GM12878 (cell line): ENCODE measurements around the gene ARHGEF10L. TPM values are rescaled to one million over a fixed set of nuclear protein-coding genes. Genes with fewer than 3 reads are reported as not detected.

Experiments
- ATAC-seq: fragments of 200-7000 bp; cut with Tn5 transposase; 3 replicates; pipeline ENCODE4 v1.9.1; 2020; ENCODE audit warnings: mild to moderate bottlenecking, moderate library complexity
- BruUV-seq: library from RNA; stranded (reverse); fragments of 400-500 nt; replicated peaks from 2 replicates; lab custom pipeline; 2021; lab: Mats Ljungman, UMichigan
- CTCF ChIA-PET: fragments of 300-600 bp; sonication (Branson Sonifier 250); formaldehyde crosslinking; extraction: SDS; loops from one replicate; lab custom pipeline; 2021; ENCODE audit warnings: inconsistent platforms; lab: Yijun Ruan, JAX
- POLR2A ChIA-PET: fragments of 350-600 bp; formaldehyde crosslinking; extraction: SDS; loops from one replicate; lab custom pipeline; 2021; ENCODE audit warnings: inconsistent platforms; lab: Charles Lee
- RAD21 ChIA-PET: fragments of 300-600 bp; sonication (Branson Sonifier 250); formaldehyde crosslinking; loops from one replicate; lab custom pipeline; 2023; ENCODE audit warnings: antibody characterized with exemption; ENCODE audit not compliant: unreplicated experiment; lab: Charles Lee
- SMC1A ChIA-PET: fragments of 300-600 bp; sonication (Branson Sonifier 250); formaldehyde crosslinking; loops from one replicate; lab custom pipeline; 2023; ENCODE audit not compliant: unreplicated experiment, uncharacterized antibody; lab: Charles Lee
- DNase-seq: peaks from one replicate; pipeline ENCODE4 v3.0.0-alpha.2; 2011; ENCODE audit warnings: low read depth, low spot score
- FAIRE-seq: peaks from 3 replicates; lab custom pipeline; 2011; peaks lifted over from hg19 to GRCh38; lab: Jason Lieb, UNC
- H2AFZ ChIP-seq: 2 replicates; pipeline ENCODE4 v1.6.0; 2011; ENCODE audit warnings: low read depth, low read length, control low read depth; ENCODE audit not compliant: control insufficient read depth
- H3K27ac ChIP-seq: 2 replicates; pipeline ENCODE4 v1.5.1; 2011; ENCODE audit warnings: control low read depth; ENCODE audit not compliant: control insufficient read depth, insufficient read depth
- H3K27me3 ChIP-seq, 2 experiments: replicated peaks in 1 of 2; 2 replicates each; pipeline versions ENCODE4 v1.6.0 to v1.6.1; 2011; ENCODE audit warnings: low read length in 1 of 2; ENCODE audit not compliant: control insufficient read depth in 2 of 2, insufficient read depth in 2 of 2
- H3K36me3 ChIP-seq, 2 experiments: 2 replicates each; pipeline ENCODE4 v1.5.1; 2011; ENCODE audit warnings: low read length in 1 of 2; ENCODE audit not compliant: control insufficient read depth in 2 of 2, insufficient read depth in 2 of 2
- H3K4me1 ChIP-seq: 2 replicates; pipeline ENCODE4 v1.6.1; 2011; ENCODE audit warnings: mild to moderate bottlenecking, low read length, moderate library complexity, mixed read lengths; ENCODE audit not compliant: control insufficient read depth, insufficient read depth
- H3K4me2 ChIP-seq: 2 replicates; pipeline ENCODE4 v1.6.0; 2011; ENCODE audit warnings: control low read depth; ENCODE audit not compliant: control insufficient read depth, insufficient read depth
- H3K4me3 ChIP-seq: fragments of 200-600 bp; sonication (generic); 2 replicates; pipeline ENCODE4 v1.5.1; 2016
- H3K79me2 ChIP-seq: 2 replicates; pipeline ENCODE4 v1.6.0; 2011; ENCODE audit warnings: low read length; ENCODE audit not compliant: control insufficient read depth, insufficient read depth
- H3K9ac ChIP-seq: 2 replicates; pipeline ENCODE4 v1.8.0; 2011; ENCODE audit warnings: low read length, control low read depth, mixed read lengths; ENCODE audit not compliant: control insufficient read depth, insufficient read depth
- H3K9me3 ChIP-seq: replicated peaks from 3 replicates; pipeline ENCODE4 v1.5.1; 2011; ENCODE audit warnings: mild to moderate bottlenecking, low read length; ENCODE audit not compliant: control insufficient read depth, insufficient read depth
- H4K20me1 ChIP-seq: 2 replicates; pipeline ENCODE4 v1.6.0; 2011; ENCODE audit not compliant: control insufficient read depth, insufficient read depth
- BACH1 ChIP-seq: fragments of 450-650 bp; IDR thresholded peaks from 2 replicates; pipeline ENCODE4 v1.6.1; 2017; ENCODE audit warnings: mild to moderate bottlenecking, borderline replicate concordance
- EZH2 ChIP-seq: IDR thresholded peaks from 2 replicates; pipeline ENCODE4 v1.6.1; 2012; ENCODE audit warnings: low read depth, mild to moderate bottlenecking, control low read depth, inconsistent platforms, low read length, borderline replicate concordance; ENCODE audit not compliant: control insufficient read depth
- HDAC2 ChIP-seq: fragments of 200-600 bp; sonication (generic); IDR thresholded peaks from 2 replicates; pipeline ENCODE4 v1.6.1; 2017
- HDGF ChIP-seq: fragments of 450-650 bp; IDR thresholded peaks from 2 replicates; pipeline ENCODE4 v1.6.1; 2016; ENCODE audit warnings: antibody characterized with exemption
- MTA3 ChIP-seq: IDR thresholded peaks from 2 replicates; pipeline ENCODE4 v1.6.1; 2012; ENCODE audit warnings: low read length, inconsistent platforms, borderline replicate concordance
- MYC ChIP-seq: IDR thresholded peaks from 2 replicates; pipeline ENCODE4 v1.6.1; 2011; ENCODE audit warnings: mild to moderate bottlenecking, low read length, moderate library complexity, inconsistent platforms; ENCODE audit not compliant: insufficient read depth, insufficient replicate concordance, insufficient read length, severe bottlenecking
- NFYB ChIP-seq: IDR thresholded peaks from 2 replicates; pipeline ENCODE4 v1.6.1; 2011; ENCODE audit warnings: low read depth, mild to moderate bottlenecking, low read length, improper control_type of control experiment, moderate library complexity; ENCODE audit not compliant: insufficient read depth
- PAX5 ChIP-seq: IDR thresholded peaks from 2 replicates; pipeline ENCODE4 v1.6.1; 2011; ENCODE audit warnings: low read depth, low read length, borderline replicate concordance
- PAX8 ChIP-seq: fragments of 450-650 bp; IDR thresholded peaks from 2 replicates; pipeline ENCODE4 v1.6.1; 2017; ENCODE audit warnings: mild to moderate bottlenecking, moderate library complexity
- POLR2AphosphoS5 ChIP-seq: IDR thresholded peaks from 2 replicates; pipeline ENCODE4 v1.6.1; 2011; ENCODE audit warnings: mild to moderate bottlenecking, low read length, inconsistent platforms
- SP1 ChIP-seq: IDR thresholded peaks from one replicate; pipeline ENCODE4 v1.6.1; 2011; ENCODE audit warnings: low read depth, low read length
- SRF ChIP-seq, 2 experiments: IDR thresholded peaks; 2 replicates each; pipeline ENCODE4 v1.6.1; 2011; ENCODE audit warnings: low read depth in 2 of 2, low read length in 2 of 2, mild to moderate bottlenecking in 1 of 2, moderate library complexity in 1 of 2
- YY1 ChIP-seq: IDR thresholded peaks from 2 replicates; pipeline ENCODE4 v1.6.1; 2011; ENCODE audit warnings: low read depth, mild to moderate bottlenecking, low read length
- ZBED1 ChIP-seq: IDR thresholded peaks from 2 replicates; pipeline ENCODE4 v1.6.1; 2016; ENCODE audit warnings: borderline replicate concordance
- ZZZ3 ChIP-seq: IDR thresholded peaks from 2 replicates; pipeline ENCODE4 v1.6.1; 2011; ENCODE audit warnings: low read depth; ENCODE audit not compliant: control insufficient read depth, insufficient read length
- WGBS: methylation state at CpG from one replicate; pipeline ENCODE4 v1.1.6; 2016; ENCODE audit warnings: low lambda C conversion rate; ENCODE audit not compliant: insufficient replicate concordance, insufficient coverage; ENCODE audit errors: missing lambda C conversion rate; 5-methylcytosine and 5-hydroxymethylcytosine counted together
- in situ Hi-C: fragments of 300-500 bp; cut with MboI; formaldehyde crosslinking; loops from 9 replicates; pipeline ENCODE4 v1.14.3; 2018; ENCODE audit warnings: mixed read lengths
- intact Hi-C: fragments of 100-400 bp; cut with micrococcal nuclease; formaldehyde crosslinking; loops from one replicate; pipeline ENCODE4 v1.14.2; 2022; ENCODE audit not compliant: unreplicated experiment
- polyA plus RNA-seq, 11 experiments: library from polyadenylated mRNA; depleted of rRNA in 4 of 11; unstranded in 6 of 11; stranded (reverse) in 5 of 11; fragments of >200 nt; fragmentation: Nextera tagmentation in 4 of 11; fragmentation: Illumina TruSeq in 1 of 11; extraction: Ambion mirVana in 4 of 11; extraction: Trizol in 1 of 11; gene quantifications; 1 replicate in 1 of 11; 2 replicates in 10 of 11; pipeline versions ENCODE4 v1.2.1 to v1.2.3, GENCODE V29; 2011 to 2016; ENCODE audit warnings: inconsistent platforms in 2 of 11, missing spikeins in 2 of 11, low read depth in 1 of 11
- total RNA-seq, 4 experiments: library from RNA; depleted of rRNA in 3 of 4; stranded (reverse); fragments of >200 nt in 3 of 4; fragmentation: Illumina TruSeq in 1 of 4; extraction: Trizol in 1 of 4; gene quantifications; 2 replicates each; pipeline versions ENCODE4 v1.2.1 to v1.2.3, GENCODE V29; 2013 to 2021
- TF ChIP-seq, protein P1 (sequence below): fragments of 450-650 bp; conservative IDR thresholded peaks from 2 replicates; pipeline ENCODE4 v1.6.1; 2017; ENCODE audit warnings: mild to moderate bottlenecking, moderate library complexity
- TF ChIP-seq, protein P2 (sequence below): IDR thresholded peaks from 2 replicates; pipeline ENCODE4 v1.6.1; 2011; ENCODE audit warnings: mild to moderate bottlenecking, low read depth, low read length, moderate library complexity; ENCODE audit not compliant: insufficient replicate concordance

The ARHGEF10L gene
- total and polyA plus RNA-seq, 10 of the 15 experiments (the other 5 are each of a cell fraction or from before 2014, with no cell fraction given), result 0.05 to 0.94 (median 0.28) TPM; not detected in 2

DNA sequence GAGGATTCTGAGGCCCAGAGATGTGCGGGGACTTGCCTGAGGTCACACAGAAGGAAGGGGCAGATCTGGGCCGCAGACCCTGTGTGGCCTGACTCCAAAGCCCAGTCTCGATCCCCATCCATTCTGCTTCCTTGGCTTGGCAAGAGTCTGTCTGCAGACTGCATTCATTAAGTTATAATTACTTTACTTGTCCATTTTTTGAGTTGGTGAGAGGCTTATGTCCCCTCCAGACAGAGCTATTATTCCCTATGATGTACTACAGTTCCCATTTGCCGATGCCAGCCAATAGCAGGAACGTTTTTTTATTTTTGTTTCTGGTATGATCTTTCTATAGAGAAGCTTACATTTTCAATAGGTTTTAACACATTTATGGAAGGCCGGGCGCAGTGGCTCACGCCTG, 101.5 kb downstream of the ARHGEF10L start:
- WGBS, result 38% methylated on average over 8 of the region's 8 CpGs
- TF ChIP-seq NFYB (no peak), BACH1 (no peak), ZBED1 (no peak), HDAC2 (no peak), YY1 (no peak), MTA3 (no peak), ZZZ3 (no peak), PAX8 (no peak), SP1 (no peak), PAX5 (no peak), SRF (IDR thresholded peaks at IDR 0.05; ENCODE audit: low read depth in 2 of 2, low read length in 2 of 2) (no peak), MYC (no peak), POLR2AphosphoS5 (no peak), HDGF (no peak), EZH2 (no peak)
- TF ChIP-seq, protein P1, sequence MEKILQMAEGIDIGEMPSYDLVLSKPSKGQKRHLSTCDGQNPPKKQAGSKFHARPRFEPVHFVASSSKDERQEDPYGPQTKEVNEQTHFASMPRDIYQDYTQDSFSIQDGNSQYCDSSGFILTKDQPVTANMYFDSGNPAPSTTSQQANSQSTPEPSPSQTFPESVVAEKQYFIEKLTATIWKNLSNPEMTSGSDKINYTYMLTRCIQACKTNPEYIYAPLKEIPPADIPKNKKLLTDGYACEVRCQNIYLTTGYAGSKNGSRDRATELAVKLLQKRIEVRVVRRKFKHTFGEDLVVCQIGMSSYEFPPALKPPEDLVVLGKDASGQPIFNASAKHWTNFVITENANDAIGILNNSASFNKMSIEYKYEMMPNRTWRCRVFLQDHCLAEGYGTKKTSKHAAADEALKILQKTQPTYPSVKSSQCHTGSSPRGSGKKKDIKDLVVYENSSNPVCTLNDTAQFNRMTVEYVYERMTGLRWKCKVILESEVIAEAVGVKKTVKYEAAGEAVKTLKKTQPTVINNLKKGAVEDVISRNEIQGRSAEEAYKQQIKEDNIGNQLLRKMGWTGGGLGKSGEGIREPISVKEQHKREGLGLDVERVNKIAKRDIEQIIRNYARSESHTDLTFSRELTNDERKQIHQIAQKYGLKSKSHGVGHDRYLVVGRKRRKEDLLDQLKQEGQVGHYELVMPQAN, result no peak
- TF ChIP-seq, protein P2, sequence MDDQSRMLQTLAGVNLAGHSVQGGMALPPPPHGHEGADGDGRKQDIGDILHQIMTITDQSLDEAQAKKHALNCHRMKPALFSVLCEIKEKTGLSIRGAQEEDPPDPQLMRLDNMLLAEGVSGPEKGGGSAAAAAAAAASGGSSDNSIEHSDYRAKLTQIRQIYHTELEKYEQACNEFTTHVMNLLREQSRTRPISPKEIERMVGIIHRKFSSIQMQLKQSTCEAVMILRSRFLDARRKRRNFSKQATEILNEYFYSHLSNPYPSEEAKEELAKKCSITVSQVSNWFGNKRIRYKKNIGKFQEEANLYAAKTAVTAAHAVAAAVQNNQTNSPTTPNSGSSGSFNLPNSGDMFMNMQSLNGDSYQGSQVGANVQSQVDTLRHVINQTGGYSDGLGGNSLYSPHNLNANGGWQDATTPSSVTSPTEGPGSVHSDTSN, result no peak
- FAIRE-seq (no peak), ATAC-seq (no peak), DNase-seq (no peak)
- Histone ChIP-seq H2AFZ (no peak overlapping the region), H3K27ac (no peak overlapping the region), H3K27me3 (no peaks in the 10 kb centered on the region; a peak in 2 of 4 replicates), H4K20me1 (no peaks in the 10 kb centered on the region), H3K36me3 (no peaks in the 10 kb centered on the region), H3K79me2 (no peaks in the 10 kb centered on the region), H3K9me3 (no peaks in the 10 kb centered on the region), H3K4me2 (no peak overlapping the region), H3K9ac (no peak overlapping the region), H3K4me1 (no peaks in the 10 kb centered on the region; the same call in 1 of the 2 replicates), H3K4me3 (no peak overlapping the region)
- ChIA-PET RAD21 (no interaction called here), CTCF (no interaction called here), SMC1A (no interaction called here), POLR2A (no interaction called here)
- no TSS peak for BruUV-seq
- intact Hi-C loops (no loop called here), in situ Hi-C loops (no loop called here)
